Tibial artery (tissue), 4 donors: ENCODE results near the gene MORN5.

Experiments used
- DNase-seq, 2 donors: peaks; one replicate each; pipeline ENCODE4 v3.0.0-alpha.2; 2019
- H3K27ac ChIP-seq, 2 donors: fragments of 200-600 bp; sonication (generic) in 1 of 2; 1 replicate in 1 of 2; 2 replicates in 1 of 2; pipeline ENCODE4 v1.5.1; 2018 to 2019; ENCODE audit warnings: mild to moderate bottlenecking in 1 of 2
- H3K27me3 ChIP-seq, 2 donors: fragments of 200-600 bp; sonication (generic) in 1 of 2; one replicate each; pipeline versions ENCODE4 v1.5.1 to v1.6.0; 2016 to 2019
- H3K36me3 ChIP-seq, 3 donors: fragments of 200-600 bp; sonication (generic) in 2 of 3; one replicate each; pipeline ENCODE4 v1.5.1; 2016 to 2019; ENCODE audit warnings: mild to moderate bottlenecking in 2 of 3
- H3K4me1 ChIP-seq, 4 donors: fragments of 200-600 bp; sonication (generic) in 2 of 4; 1 replicate in 3 of 4; 2 replicates in 1 of 4; pipeline ENCODE4 v1.5.1; 2016 to 2019
- H3K4me3 ChIP-seq, 2 donors: fragments of 200-600 bp; sonication (generic) in 1 of 2; 1 replicate in 1 of 2; 2 replicates in 1 of 2; pipeline ENCODE4 v1.5.1; 2018 to 2019; ENCODE audit warnings: mild to moderate bottlenecking in 2 of 2
- H3K9me3 ChIP-seq, 3 donors: fragments of 200-600 bp; sonication (generic) in 1 of 3; one replicate each; pipeline ENCODE4 v1.5.1; 2016 to 2019
- intact Hi-C: fragments of 100-400 bp; cut with DNase I; formaldehyde crosslinking; loops from one replicate; pipeline ENCODE4 v1.15.0; 2023; ENCODE audit warnings: low total_unique reads
- TF ChIP-seq, protein P1 (sequence below), 2 experiments: fragments of 200-600 bp in 1 of 2; fragments of 450-650 bp in 1 of 2; IDR thresholded peaks; one replicate each; pipeline ENCODE4 v1.5.1; 2017 to 2019; ENCODE audit warnings: antibody characterized with exemption in 2 of 2, mild to moderate bottlenecking in 1 of 2, moderate library complexity in 1 of 2

The MORN5 gene

DNA sequence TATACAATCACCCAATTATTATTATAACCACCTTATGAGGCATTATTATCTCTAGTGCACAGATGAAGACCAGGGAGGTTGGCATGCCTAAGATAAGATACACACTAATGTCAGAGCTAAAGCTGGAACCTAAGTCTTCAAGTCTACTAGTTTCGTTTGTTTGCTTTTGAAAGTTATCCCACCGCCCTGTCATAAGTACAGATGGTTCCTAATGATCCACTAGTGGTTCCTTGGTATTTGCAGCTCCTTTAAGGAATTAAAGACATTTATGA lies 14.2 kb upstream of the MORN5 start:
- DNase-seq = no peak
- intact Hi-C loops = loop anchor here (5.0 kb wide), 1 partner anchor 1423 kb away; no protein-coding TSS in a partner anchor
- H3K27me3 ChIP-seq = no peaks in the 10 kb centered on the region
- H3K4me1 ChIP-seq = no peaks in the 10 kb centered on the region
- no peak overlapping the region for H3K4me3 ChIP-seq
- H3K9me3 ChIP-seq = no peaks in the 10 kb centered on the region
- H3K27ac ChIP-seq = no peak overlapping the region
- H3K36me3 ChIP-seq = peaks cover 49 to 80% (median 75%) of the 10 kb centered on the region in 3 donors
- TF ChIP-seq, protein P1, sequence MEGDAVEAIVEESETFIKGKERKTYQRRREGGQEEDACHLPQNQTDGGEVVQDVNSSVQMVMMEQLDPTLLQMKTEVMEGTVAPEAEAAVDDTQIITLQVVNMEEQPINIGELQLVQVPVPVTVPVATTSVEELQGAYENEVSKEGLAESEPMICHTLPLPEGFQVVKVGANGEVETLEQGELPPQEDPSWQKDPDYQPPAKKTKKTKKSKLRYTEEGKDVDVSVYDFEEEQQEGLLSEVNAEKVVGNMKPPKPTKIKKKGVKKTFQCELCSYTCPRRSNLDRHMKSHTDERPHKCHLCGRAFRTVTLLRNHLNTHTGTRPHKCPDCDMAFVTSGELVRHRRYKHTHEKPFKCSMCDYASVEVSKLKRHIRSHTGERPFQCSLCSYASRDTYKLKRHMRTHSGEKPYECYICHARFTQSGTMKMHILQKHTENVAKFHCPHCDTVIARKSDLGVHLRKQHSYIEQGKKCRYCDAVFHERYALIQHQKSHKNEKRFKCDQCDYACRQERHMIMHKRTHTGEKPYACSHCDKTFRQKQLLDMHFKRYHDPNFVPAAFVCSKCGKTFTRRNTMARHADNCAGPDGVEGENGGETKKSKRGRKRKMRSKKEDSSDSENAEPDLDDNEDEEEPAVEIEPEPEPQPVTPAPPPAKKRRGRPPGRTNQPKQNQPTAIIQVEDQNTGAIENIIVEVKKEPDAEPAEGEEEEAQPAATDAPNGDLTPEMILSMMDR (IDR thresholded peaks at IDR 0.05) = no peak

DNA sequence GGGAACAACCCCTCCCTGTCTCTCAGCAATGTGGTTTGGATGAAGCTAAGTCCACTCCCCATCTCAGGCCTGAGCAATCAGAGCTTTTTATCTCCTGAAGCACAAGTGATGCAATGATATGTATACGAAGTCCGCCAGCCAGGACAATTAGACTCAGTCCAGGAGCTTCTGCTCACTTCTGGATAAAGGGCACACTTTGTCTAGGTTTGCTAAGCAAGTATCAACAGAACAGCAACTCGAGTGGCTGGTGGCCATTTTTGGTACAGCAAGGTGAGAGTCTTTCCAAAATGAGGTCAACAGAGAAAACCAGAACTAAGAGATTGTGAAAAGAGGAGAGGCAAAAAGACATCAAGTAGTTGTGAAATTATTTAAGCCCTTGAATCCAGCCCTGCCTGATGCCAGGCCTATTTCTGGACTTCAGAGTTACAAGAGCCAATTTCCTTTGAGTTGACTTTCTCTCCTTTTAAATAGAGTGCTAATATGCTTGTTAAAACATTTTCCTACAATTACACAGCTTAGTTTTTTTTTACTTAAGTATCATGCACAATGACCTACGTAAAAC lies 8.4 kb upstream of the MORN5 start:
- TF ChIP-seq, protein P1 (IDR thresholded peaks at IDR 0.05) = no peak
- Histone ChIP-seq H3K27me3 (no peaks in the 10 kb centered on the region), H3K4me1 (peaks cover 0 to 5% (median 0%) of the 10 kb centered on the region in 4 donors), H3K36me3 (peaks cover 24 to 56% (median 38%) of the 10 kb centered on the region in 3 donors), H3K9me3 (no peaks in the 10 kb centered on the region), H3K27ac (no peak overlapping the region), H3K4me3 (no peak overlapping the region)
- intact Hi-C loops = no loop called here
- DNase-seq = no peak

DNA sequence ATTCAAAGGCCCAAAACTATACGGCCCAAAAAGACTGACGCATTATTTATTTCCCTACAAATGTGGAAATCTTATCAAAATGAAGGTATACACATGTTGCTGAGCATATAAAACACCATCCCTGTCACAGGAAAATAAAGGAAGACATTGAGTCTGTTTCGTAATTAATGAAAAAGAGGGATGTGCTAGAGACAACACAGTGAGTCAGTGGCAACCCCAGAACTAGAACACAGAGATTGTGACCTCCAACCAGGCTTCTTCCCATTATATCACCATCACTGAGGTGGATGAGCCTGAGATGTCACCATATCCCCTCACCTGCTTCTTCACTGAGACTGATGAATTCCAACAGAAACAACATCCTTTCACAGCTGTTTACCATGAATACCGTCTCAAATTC lies 3.9 kb upstream of the MORN5 start:
- TF ChIP-seq, protein P1 (IDR thresholded peaks at IDR 0.05) = no peak
- Histone ChIP-seq H3K4me1 (peaks cover 0 to 25% (median 8%) of the 10 kb centered on the region in 4 donors), H3K27me3 (no peaks in the 10 kb centered on the region), H3K27ac (no peak overlapping the region), H3K4me3 (no peak overlapping the region), H3K36me3 (peaks cover 0 to 18% (median 9%) of the 10 kb centered on the region in 3 donors), H3K9me3 (no peaks in the 10 kb centered on the region)
- intact Hi-C loops = no loop called here
- DNase-seq = no peak

DNA sequence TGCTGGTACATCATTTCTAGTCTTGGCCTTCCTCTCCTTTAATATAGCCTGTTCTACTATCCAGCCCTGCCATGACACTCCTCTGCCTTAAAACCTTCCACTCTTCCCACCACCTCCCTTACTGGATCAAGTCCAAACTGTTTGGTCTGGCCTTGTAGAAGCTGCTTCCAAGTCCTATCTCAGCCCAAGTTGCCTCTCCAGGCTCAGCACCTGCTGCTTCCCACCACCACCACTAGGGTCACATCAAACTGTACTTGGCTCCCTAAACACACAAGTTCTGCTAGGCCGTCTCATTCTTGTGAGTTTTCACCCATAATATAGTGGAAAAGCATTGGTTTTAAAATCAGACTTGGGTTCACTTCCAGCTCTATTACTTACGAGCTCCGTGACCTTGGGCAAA lies 1.5 kb upstream of the MORN5 start:
- TF ChIP-seq, protein P1 (IDR thresholded peaks at IDR 0.05) = peak in 1 of 2 experiments; percentile 7
- no peaks in the 10 kb centered on the region for H3K27me3 ChIP-seq
- H3K36me3 ChIP-seq = no peaks in the 10 kb centered on the region
- H3K27ac ChIP-seq = no peak overlapping the region
- no peaks in the 10 kb centered on the region for H3K9me3 ChIP-seq
- DNase-seq = no peak
- no peak overlapping the region for H3K4me3 ChIP-seq
- intact Hi-C loops = no loop called here
- H3K4me1 ChIP-seq = peaks cover 0 to 25% (median 8%) of the 10 kb centered on the region in 4 donors

DNA sequence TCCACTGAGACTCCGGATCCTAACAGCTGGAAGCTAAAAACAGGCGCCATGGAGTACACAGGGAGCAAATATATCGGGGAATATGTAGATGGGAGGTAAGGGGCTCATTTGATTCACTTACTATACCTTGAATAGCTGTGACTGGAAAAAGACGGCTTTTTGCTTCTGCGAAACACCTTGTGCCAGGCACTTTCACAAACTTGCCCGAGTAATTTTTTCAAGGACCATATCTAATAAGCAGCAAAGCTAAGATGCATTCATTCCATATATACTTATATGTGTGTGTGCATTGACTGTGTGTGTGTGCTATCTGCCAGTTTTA lies 178 bp downstream of the MORN5 start:
- H3K4me1 ChIP-seq = peaks cover 0 to 25% (median 8%) of the 10 kb centered on the region in 4 donors
- peak overlapping the region; percentile 95 to 96 for H3K4me3 ChIP-seq
- H3K9me3 ChIP-seq = no peaks in the 10 kb centered on the region
- DNase-seq = no peak
- H3K27ac ChIP-seq = peak overlapping the region; percentile 83 to 85
- H3K36me3 ChIP-seq = no peaks in the 10 kb centered on the region
- intact Hi-C loops = no loop called here
- H3K27me3 ChIP-seq = no peaks in the 10 kb centered on the region
- TF ChIP-seq, protein P1 (IDR thresholded peaks at IDR 0.05) = no peak

DNA sequence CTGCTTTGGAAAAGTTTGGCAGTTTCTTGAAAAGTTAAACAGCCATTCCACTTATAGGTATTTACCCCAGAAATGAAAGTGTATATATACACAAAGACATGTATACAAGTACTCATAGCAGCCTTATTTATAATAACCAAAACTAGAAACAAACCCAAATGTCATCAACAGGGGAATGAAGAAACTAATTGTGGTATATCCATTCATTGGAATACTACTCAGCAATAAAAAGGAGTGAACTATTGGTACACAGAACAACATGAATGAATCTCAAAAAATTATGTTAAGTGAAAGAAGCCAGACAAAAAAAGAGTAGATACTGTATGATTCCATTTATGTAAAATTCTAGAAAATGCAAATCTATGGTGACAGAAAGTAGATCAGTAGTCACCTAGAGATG lies 2.7 kb downstream of the MORN5 start:
- H3K9me3 ChIP-seq = no peaks in the 10 kb centered on the region
- peaks cover 0 to 17% (median 6%) of the 10 kb centered on the region in 4 donors for H3K4me1 ChIP-seq
- no peak overlapping the region for H3K27ac ChIP-seq
- no peak for DNase-seq
- H3K36me3 ChIP-seq = no peaks in the 10 kb centered on the region
- peaks cover 0 to under 1% of the 10 kb centered on the region in 2 donors for H3K27me3 ChIP-seq
- intact Hi-C loops = no loop called here
- H3K4me3 ChIP-seq = no peak overlapping the region
- TF ChIP-seq, protein P1 (IDR thresholded peaks at IDR 0.05) = no peak
